Right lobe of liver (tissue), 4 donors: ENCODE results near the gene SERPINI1.

Source experiments
- CTCF ChIP-seq, 4 donors: fragments of 200-600 bp in 3 of 4; fragments of 450-650 bp in 1 of 4; IDR thresholded peaks; one replicate each; pipeline versions ENCODE4 v1.5.1 to v1.8.0; 2016 to 2022; ENCODE audit warnings: antibody characterized with exemption in 4 of 4, mild to moderate bottlenecking in 2 of 4
- POLR2A ChIP-seq: fragments of 450-650 bp; IDR thresholded peaks from one replicate; pipeline ENCODE4 v1.6.1; 2017; ENCODE audit warnings: antibody characterized with exemption, mild to moderate bottlenecking
- donor health status: DM: no; HTN: no; CAD: no.
- donor health status: DM: no; HTN: no; CAD: no.
- donor health status: DM: no; HTN: yes; CAD: no.

GRCh38 chr3:167816953-167817352 is 81.4 kb downstream of the SERPINI1 start:
- TF ChIP-seq POLR2A (no peak), CTCF (IDR thresholded peaks at IDR 0.05) (no peak)
